Measurements from ENCODE around the gene TDG. TPM values are rescaled to one million over a fixed set of nuclear protein-coding genes. Genes with fewer than 3 reads are reported as not detected.

Gene TDG
- 10 to 100 TPM; 29.4 to 46.5 TPM for total RNA-seq

DNA sequence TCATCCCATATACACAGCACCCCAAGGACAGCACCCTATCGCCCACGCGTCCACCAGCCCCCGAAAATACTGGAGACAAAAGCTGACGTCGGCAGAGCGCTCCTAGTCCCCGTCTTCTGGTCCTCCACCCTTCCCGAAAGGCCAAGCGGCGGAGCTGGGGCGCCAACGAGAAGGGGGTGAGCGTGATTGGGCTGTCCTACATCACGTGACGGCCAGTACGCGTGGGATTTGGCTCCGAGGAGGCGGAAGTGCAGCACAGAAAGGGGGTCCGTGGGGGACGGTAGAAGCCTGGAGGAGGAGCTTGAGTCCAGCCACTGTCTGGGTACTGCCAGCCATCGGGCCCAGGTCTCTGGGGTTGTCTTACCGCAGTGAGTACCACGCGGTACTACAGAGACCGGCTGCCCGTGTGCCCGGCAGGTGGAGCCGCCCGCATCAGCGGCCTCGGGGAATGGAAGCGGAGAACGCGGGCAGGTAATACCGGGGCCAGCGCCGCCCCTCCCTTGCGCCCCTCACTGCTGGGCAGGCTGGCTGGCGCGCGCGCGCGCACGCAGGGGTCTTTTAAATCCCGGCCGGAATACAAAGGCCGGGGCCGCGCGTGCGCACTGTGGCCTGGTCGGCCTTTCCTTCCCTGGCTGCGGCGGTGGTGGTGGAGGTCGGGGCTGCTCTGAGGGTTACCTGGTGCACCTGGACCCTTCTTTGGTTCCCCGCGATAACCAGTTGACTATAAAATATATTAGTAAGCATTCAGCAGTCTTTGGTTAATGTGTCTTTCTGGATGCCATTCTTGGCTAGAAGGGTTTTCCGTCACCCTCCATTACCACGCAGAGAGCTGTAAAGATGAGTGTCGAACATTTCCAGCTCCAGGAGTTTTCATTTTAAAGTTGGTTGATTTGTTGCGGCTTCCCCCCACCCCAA, at the start of gene TDG:
Gene TDG, plus strand, starts transcription at position 283 of the 915 bp plus-strand sequence. Its CDS starts 166 bp downstream, at position 449.
- CTCF ChIA-PET: interaction anchor here (0.9 to 3.2 kb wide), 9 partner anchors 8 to 143 kb away, joined by 3 to 32 read pairs (median 4); partner anchors contain the start of genes HSP90B1 and NT5DC3
- no peaks in the 10 kb centered on the region for H3K27me3 Mint-ChIP-seq
- no peaks in the 10 kb centered on the region for H3K9me3 Mint-ChIP-seq (ENCODE audit: low read depth)
- H3K27ac Mint-ChIP-seq: peak within 1 kb of the TSS; percentile 98
- peaks cover 47% of the 10 kb centered on the region for H3K4me1 Mint-ChIP-seq
- H3K4me3 Mint-ChIP-seq: peak within 1 kb of the TSS; percentile 99
- H3K36me3 Mint-ChIP-seq: peaks cover 12% of the 10 kb centered on the region
- ATAC-seq: peak; percentile 97
- peak; percentile 99 for DNase-seq

DNA sequence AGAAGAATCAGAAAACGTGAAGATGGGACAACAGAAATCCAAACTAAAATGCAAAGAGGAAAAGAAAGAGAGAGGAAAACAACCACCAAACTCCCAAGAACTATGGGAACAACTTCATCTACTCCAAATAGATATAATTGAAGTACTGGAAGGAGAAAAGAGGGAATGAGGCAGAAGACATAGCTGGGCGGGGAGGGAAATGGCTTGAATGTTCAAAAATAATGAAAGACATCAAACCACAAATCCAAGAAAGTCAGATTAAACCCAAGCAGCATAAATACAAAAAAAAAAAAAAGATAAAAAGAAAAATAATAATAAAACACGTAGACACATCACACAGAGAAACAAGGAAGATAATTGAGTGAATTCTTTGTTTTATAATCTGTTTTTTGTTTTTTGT, 47.8 kb upstream of the TDG start:
- H3K4me1 Mint-ChIP-seq: no peaks in the 10 kb centered on the region
- H3K27me3 Mint-ChIP-seq: peaks cover 2% of the 10 kb centered on the region
- H3K9me3 Mint-ChIP-seq (ENCODE audit: low read depth): peaks cover 4% of the 10 kb centered on the region
- H3K4me3 Mint-ChIP-seq: no peak overlapping the region
- CTCF ChIA-PET: no interaction called here
- peaks cover 4% of the 10 kb centered on the region for H3K36me3 Mint-ChIP-seq
- no peak overlapping the region for H3K27ac Mint-ChIP-seq
- ATAC-seq (no peak), DNase-seq (no peak)

DNA sequence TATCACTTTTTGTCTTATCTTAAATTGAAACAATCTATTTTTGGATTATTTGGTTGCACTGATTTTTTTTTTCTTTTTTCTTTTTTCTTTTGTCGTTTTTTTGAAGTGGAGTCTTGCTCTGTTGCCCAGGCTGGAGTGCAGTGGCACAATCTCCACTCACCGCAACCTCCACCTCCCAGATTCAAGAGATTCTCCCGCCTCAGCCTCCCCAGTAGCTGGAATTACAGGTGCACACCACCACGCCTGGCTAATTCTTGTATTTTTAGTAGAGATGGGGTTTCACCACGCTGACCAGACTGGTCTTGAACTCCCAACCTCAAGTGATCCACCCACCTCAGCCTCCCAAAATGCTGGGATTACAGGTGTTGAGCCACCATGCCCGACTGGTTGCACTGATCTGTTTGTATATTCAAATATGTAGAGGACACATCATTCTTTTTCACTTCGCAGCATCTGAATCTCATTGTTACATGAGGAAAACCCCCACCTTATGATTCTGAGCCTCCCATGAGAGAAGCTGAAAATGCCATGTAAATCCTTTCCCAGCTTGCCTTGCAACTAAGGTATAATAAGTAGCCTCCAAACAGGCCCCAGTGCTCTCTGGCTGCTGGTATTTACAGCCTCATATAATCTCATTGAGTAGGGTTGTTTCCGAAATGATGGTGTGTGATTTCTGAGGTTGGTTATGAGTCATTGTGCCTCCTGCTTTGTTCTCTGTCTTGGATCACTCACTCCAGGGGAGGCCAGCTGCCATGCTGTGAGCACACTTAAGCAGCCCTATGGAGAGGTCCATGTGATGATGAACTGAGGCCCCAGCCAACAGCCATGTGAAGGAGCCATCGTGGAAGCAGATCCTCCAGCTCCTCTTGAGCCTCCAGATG, 40.7 kb upstream of the TDG start:
- Mint-ChIP-seq H3K9me3 (ENCODE audit: low read depth) (no peaks in the 10 kb centered on the region), H3K4me3 (peak overlapping the region; percentile 27), H3K36me3 (no peaks in the 10 kb centered on the region), H3K4me1 (peaks cover 37% of the 10 kb centered on the region), H3K27ac (peak overlapping the region; percentile 64), H3K27me3 (peaks cover under 1% of the 10 kb centered on the region)
- DNase-seq: peak; percentile 76
- CTCF ChIA-PET: interaction anchor here (0.7 to 1.1 kb wide), 4 partner anchors 11 to 213 kb away, joined by 3 read pairs; partner anchors contain the start of gene NFYB
- peak; percentile 27 for ATAC-seq

DNA sequence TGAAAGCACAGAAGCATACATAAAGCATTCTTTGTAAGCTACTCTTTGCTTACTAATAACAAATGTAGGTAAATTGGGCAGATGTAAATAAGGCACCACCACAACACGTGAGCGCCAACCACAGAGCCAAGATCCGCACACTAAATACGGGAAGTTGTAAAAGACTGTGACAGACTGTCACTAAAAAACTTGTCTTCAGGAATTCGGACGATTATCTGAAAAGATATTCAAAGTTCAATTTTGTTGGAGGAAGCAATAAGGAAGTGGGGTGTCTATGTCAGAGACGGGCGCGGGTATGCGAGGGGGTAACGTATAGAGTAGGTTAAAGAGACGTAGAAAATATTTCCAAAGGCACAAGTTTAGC, 37.0 kb upstream of the TDG start:
- CTCF ChIA-PET: interaction anchor here (1.0 to 3.2 kb wide), 4 partner anchors 21 to 49 kb away, joined by 3 to 12 read pairs (median 6); partner anchors contain the start of gene TDG
- peak; percentile 1 for ATAC-seq
- Mint-ChIP-seq H3K27me3 (peaks cover 3% of the 10 kb centered on the region), H3K9me3 (ENCODE audit: low read depth) (no peaks in the 10 kb centered on the region), H3K27ac (peak overlapping the region; percentile 97), H3K4me1 (peaks cover 62% of the 10 kb centered on the region), H3K36me3 (peaks cover 26% of the 10 kb centered on the region), H3K4me3 (peak overlapping the region; percentile 89)
- DNase-seq: peak; percentile 88

DNA sequence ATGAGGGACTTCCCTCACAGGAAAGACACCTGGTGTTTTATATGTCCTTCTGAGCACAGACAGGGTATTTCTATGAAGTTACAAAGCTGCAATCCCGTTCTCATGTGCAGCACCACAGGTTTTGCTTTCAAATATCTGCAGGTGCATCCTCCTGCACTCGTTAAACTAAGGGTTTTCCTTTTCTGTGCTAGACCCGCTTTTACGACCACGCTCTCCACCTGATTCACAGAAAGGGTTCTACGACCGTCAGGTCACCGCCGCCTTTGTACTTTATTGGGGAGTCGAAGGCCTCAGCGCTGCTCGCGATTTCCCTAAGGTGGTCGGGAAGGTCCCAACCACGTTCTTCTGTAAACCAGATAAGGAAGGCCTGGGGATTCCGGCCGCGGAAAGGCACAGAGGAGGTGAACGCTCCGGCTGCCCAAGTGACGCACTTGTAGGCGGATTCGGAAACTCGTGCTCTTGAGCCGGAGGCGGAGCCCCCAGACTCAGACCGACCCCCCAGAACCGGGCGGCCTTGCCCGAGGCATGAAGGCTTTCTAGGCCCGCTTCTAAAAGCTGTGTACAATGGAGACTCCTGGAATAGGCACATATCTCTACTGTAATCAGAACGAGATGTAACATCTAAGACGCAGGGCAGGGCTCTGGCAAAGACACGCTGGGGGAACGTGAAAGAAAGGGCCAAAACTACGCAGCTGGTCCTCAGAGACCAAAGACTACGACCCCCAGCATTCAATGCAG, 36.5 kb upstream of the TDG start:
- Mint-ChIP-seq H3K27ac (peak overlapping the region; percentile 97), H3K36me3 (peaks cover 32% of the 10 kb centered on the region), H3K4me1 (peaks cover 65% of the 10 kb centered on the region), H3K27me3 (peaks cover 3% of the 10 kb centered on the region), H3K9me3 (ENCODE audit: low read depth) (no peaks in the 10 kb centered on the region), H3K4me3 (peak overlapping the region; percentile 89)
- ATAC-seq (peak; percentile 54), DNase-seq (peak; percentile 92)
- CTCF ChIA-PET: interaction anchor here (0.7 to 3.2 kb wide), 8 partner anchors 11 to 180 kb away, joined by 3 to 12 read pairs (median 4); partner anchors contain the start of gene TDG

DNA sequence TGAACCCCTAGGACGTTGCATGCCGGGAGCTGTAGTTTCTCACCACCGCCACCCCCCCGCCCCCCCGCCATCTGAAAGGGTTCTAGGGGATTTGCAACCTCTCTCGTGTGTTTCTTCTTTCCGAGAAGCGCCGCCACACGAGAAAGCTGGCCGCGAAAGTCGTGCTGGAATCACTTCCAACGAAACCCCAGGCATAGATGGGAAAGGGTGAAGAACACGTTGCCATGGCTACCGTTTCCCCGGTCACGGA, 36.0 kb upstream of the TDG start:
- no peak for DNase-seq
- H3K4me1 Mint-ChIP-seq: peaks cover 63% of the 10 kb centered on the region
- peaks cover 3% of the 10 kb centered on the region for H3K27me3 Mint-ChIP-seq
- peak overlapping the region; percentile 97 for H3K27ac Mint-ChIP-seq
- H3K9me3 Mint-ChIP-seq (ENCODE audit: low read depth): no peaks in the 10 kb centered on the region
- CTCF ChIA-PET: interaction anchor here (0.7 to 3.2 kb wide), 6 partner anchors 10 to 180 kb away, joined by 3 to 12 read pairs (median 4); partner anchors contain the start of gene TDG
- peak overlapping the region; percentile 89 for H3K4me3 Mint-ChIP-seq
- peaks cover 35% of the 10 kb centered on the region for H3K36me3 Mint-ChIP-seq
- no peak for ATAC-seq

DNA sequence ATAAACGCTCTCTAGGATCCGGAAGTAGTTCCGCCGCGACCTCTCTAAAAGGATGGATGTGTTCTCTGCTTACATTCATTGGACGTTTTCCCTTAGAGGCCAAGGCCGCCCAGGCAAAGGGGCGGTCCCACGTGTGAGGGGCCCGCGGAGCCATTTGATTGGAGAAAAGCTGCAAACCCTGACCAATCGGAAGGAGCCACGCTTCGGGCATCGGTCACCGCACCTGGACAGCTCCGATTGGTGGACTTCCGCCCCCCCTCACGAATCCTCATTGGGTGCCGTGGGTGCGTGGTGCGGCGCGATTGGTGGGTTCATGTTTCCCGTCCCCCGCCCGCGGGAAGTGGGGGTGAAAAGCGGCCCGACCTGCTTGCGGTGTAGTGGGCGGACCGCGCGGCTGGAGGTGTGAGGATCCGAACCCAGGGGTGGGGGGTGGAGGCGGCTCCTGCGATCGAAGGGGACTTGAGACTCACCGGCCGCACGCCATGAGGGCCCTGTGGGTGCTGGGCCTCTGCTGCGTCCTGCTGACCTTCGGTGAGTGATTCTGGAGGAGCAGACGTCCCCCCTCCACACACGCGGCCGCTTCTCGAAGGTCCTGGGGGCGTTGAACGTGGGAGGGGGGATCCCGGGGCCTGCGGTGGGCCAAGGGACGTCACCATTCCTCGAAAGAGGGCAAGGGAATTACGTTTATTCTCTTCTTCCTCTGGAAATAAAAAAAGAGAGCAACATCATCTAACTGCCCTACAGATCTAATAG, 35.5 kb upstream of the TDG start, which contains the start of gene HSP90B1:
Gene HSP90B1, plus strand, starts transcription at position 377 of the 753 bp plus-strand sequence. Its CDS starts 106 bp downstream, at position 483.
- peaks cover 63% of the 10 kb centered on the region for H3K4me1 Mint-ChIP-seq
- ATAC-seq (peak; percentile 80), DNase-seq (peak; percentile 100)
- CTCF ChIA-PET: interaction anchor here (0.7 to 3.2 kb wide), 7 partner anchors 10 to 179 kb away, joined by 3 to 12 read pairs (median 3); partner anchors contain the start of gene TDG
- no peaks in the 10 kb centered on the region for H3K9me3 Mint-ChIP-seq (ENCODE audit: low read depth)
- H3K4me3 Mint-ChIP-seq: peak within 1 kb of the TSS; percentile 89
- H3K27me3 Mint-ChIP-seq: peaks cover 3% of the 10 kb centered on the region
- peaks cover 40% of the 10 kb centered on the region for H3K36me3 Mint-ChIP-seq
- H3K27ac Mint-ChIP-seq: peak within 1 kb of the TSS; percentile 97

DNA sequence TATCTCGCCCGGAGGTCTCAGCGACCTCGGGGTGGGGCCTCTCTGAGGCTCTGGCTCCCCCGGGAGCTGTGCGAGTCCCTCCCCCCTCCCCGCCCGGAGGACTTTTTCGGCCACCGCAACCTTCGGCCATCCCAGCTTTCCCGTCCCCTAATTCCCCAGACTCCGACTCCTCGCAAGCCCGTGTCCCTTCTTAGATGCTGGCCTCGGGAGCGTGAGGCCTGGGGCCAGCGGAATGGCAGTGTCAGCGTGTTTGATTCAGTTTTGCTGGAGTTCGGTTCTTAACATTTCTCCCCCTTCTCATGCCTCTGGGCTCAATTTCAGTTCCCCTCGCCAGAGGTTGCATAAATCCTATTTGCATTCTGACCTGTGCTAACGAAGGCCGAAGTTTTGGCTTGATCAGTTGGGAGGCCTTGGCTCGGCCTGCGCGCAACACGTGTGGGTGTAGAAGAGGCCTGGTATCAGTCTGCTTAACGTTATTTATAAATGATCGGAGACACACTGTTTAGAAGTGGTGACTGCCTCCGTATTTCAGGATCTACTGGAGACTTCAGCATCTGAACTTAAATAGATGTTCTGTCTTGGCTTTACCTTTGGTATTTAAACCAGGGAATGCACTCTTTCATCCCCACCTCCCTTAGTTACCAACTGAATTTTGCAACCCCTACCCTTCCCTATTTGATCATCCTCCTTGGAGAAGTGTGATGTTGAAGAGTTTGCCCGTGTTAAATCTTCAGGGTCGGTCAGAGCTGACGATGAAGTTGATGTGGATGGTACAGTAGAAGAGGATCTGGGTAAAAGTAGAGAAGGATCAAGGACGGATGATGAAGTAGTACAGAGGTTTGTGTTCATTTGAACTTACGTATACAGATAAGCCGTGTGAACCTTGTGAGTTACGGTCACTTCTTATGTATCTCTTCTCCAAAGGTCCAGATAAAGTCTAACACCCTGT, 34.6 kb upstream of the TDG start:
- H3K27ac Mint-ChIP-seq: peak overlapping the region; percentile 97

DNA sequence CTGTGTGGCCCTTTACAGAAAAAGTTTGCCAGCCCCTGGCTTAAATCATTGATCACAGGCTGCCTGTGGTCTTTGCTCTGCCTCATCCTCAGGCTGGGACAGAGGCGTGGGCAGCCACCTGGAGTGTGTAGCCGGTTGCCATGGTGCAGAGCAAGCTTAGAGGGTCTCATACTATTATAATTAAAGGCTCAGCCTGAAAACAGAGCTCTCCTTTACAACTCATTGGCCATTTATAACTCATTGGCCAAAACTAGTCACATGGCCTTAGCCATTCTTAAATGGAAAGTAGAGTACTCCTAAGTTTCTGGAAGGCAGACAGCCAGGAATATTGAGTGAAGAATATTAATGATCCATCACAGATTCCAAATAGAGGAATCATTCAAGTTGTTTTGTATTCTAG, 32.4 kb upstream of the TDG start:
- ATAC-seq: no peak
- H3K27me3 Mint-ChIP-seq: peaks cover 3% of the 10 kb centered on the region
- H3K27ac Mint-ChIP-seq: no peak overlapping the region
- H3K36me3 Mint-ChIP-seq: peaks cover 61% of the 10 kb centered on the region
- H3K4me1 Mint-ChIP-seq: peaks cover 64% of the 10 kb centered on the region
- no peak overlapping the region for H3K4me3 Mint-ChIP-seq
- CTCF ChIA-PET: no interaction called here
- no peak for DNase-seq
- H3K9me3 Mint-ChIP-seq (ENCODE audit: low read depth): no peaks in the 10 kb centered on the region

More for the DNA sequence above, 34.6 kb upstream of the TDG start:
- peaks cover 64% of the 10 kb centered on the region for H3K4me1 Mint-ChIP-seq
- peak overlapping the region; percentile 89 for H3K4me3 Mint-ChIP-seq
- no peak for ATAC-seq
- H3K9me3 Mint-ChIP-seq (ENCODE audit: low read depth): no peaks in the 10 kb centered on the region
- CTCF ChIA-PET: interaction anchor here (1.0 to 3.2 kb wide), 4 partner anchors 9 to 54 kb away, joined by 3 to 12 read pairs (median 4); partner anchors contain the start of gene TDG
- peaks cover 47% of the 10 kb centered on the region for H3K36me3 Mint-ChIP-seq
- DNase-seq: no peak
- peaks cover 3% of the 10 kb centered on the region for H3K27me3 Mint-ChIP-seq

DNA sequence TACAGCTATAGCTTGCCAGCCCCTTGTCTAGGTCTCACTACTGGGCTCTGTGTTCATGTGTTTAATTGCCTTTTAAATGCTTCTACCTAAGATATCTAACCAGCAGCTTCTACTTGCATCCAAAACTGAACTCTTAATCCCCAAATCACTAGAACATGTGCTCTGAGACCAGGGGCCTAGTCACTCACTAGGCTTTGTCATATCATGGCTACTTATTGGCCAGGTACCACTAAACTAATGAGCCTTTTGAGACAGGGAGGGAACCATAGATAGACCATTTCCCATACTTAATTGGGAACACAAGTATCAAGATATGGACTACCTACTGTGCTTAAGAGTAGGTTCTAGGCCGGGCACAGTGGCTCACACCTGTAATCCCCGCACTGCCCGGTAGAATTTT, 29.0 kb upstream of the TDG start:
- Mint-ChIP-seq H3K4me3 (no peak overlapping the region), H3K27me3 (no peaks in the 10 kb centered on the region), H3K36me3 (peaks cover 79% of the 10 kb centered on the region), H3K27ac (no peak overlapping the region), H3K9me3 (ENCODE audit: low read depth) (no peaks in the 10 kb centered on the region), H3K4me1 (peaks cover 62% of the 10 kb centered on the region)
- no peak for DNase-seq
- no peak for ATAC-seq
- CTCF ChIA-PET: interaction anchor here (2.5 kb wide), 1 partner anchor 12 kb away, joined by 12 read pairs; no protein-coding TSS in a partner anchor

DNA sequence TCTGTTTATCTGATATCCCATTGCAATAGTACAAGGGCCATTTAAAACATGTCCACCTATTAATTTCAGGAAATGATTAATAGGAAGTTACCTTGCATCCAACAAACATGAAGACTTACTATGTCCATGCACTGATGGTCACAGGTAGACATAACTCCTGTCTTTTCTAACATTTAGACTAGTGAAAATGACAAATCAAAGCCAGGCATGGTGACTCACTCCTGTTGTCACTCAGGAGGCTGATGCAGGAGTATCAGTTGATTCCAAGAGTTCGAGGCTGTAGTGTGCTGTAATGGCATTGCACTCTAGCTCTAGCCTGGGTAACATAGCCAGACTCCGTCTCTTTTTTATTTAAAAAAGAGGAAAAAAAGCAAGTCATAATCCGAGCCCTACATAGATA, 20.7 kb upstream of the TDG start:
- CTCF ChIA-PET: no interaction called here
- Mint-ChIP-seq H3K9me3 (ENCODE audit: low read depth) (no peaks in the 10 kb centered on the region), H3K4me3 (no peak overlapping the region), H3K36me3 (peaks cover 82% of the 10 kb centered on the region), H3K27ac (no peak overlapping the region), H3K27me3 (no peaks in the 10 kb centered on the region), H3K4me1 (peaks cover 38% of the 10 kb centered on the region)
- DNase-seq: no peak
- ATAC-seq: no peak
